Activated T-helper 1 cell treated with anti-CD3 and anti-CD28 coated beads, Interleukin-2, amount 50 U/mL, for 16 hours (primary cell): ENCODE results near the gene RCHY1.
"Not testable (repeated sequence)": the region's sequence is repeated elsewhere in the genome, so short reads cannot be mapped to it uniquely, and the experiment has no call there.

Source experiments
- DNase-seq, 2 donors: peaks; one replicate each; pipeline ENCODE4 v3.0.0-alpha.2; 2020; ENCODE audit warnings: low read depth in 1 of 2, low spot score in 1 of 2

RCHY1 gene

GRCh38 chr4:75514131-75514948 lies at the start of gene RCHY1, which contains the start of gene THAP6:
TSS of gene RCHY1 (minus strand) at chr4:75514403. CDS start at chr4:75514286, 117 bp downstream.
TSS of gene THAP6 (plus strand) at chr4:75514473. CDS start at chr4:75515453, 980 bp downstream.
- DNase-seq: peak; percentile 81 to 88

- DNase-seq: no peak
Measured at GRCh38 chr4:75561789-75562188, 47.6 kb upstream of the RCHY1 start.

GRCh38 chr4:75557696-75558095 lies 43.5 kb upstream of the RCHY1 start:
- no peak for DNase-seq

- DNase-seq: no peak
Measured at GRCh38 chr4:75555294-75556164, 41.3 kb upstream of the RCHY1 start, which contains the start of gene ODAPH. TSS of gene ODAPH (plus strand) at chr4:75556066. CDS start at chr4:75556083, 17 bp downstream.

- DNase-seq: no peak
Measured at GRCh38 chr4:75552452-75552851, 38.2 kb upstream of the RCHY1 start.

- DNase-seq: no peak
Measured at GRCh38 chr4:75549019-75549418, 34.8 kb upstream of the RCHY1 start.

GRCh38 chr4:75547647-75548387 lies 33.6 kb upstream of the RCHY1 start:
- no peak for DNase-seq

GRCh38 chr4:75545526-75545925 lies 31.3 kb upstream of the RCHY1 start:
- DNase-seq: no peak

GRCh38 chr4:75544870-75545269 lies 30.7 kb upstream of the RCHY1 start:
- DNase-seq: no peak

GRCh38 chr4:75544220-75544619 lies 30.0 kb upstream of the RCHY1 start:
- not testable (repeated sequence) for DNase-seq

GRCh38 chr4:75542824-75543223 lies 28.6 kb upstream of the RCHY1 start:
- no peak for DNase-seq

- DNase-seq: not testable (repeated sequence)
Measured at GRCh38 chr4:75537308-75537707, 23.1 kb upstream of the RCHY1 start.

- not testable (repeated sequence) for DNase-seq
Measured at GRCh38 chr4:75533926-75534325, 19.7 kb upstream of the RCHY1 start.

- DNase-seq: not testable (repeated sequence)
Measured at GRCh38 chr4:75533339-75533887, 19.2 kb upstream of the RCHY1 start.

- DNase-seq: not testable (repeated sequence)
Measured at GRCh38 chr4:75531536-75532143, 17.4 kb upstream of the RCHY1 start.

- DNase-seq: no peak
Measured at GRCh38 chr4:75530556-75531322, 16.5 kb upstream of the RCHY1 start.

GRCh38 chr4:75527482-75527881 lies 13.3 kb upstream of the RCHY1 start:
- DNase-seq: no peak

GRCh38 chr4:75525910-75526309 lies 11.7 kb upstream of the RCHY1 start:
- DNase-seq: no peak

- no peak for DNase-seq
Measured at GRCh38 chr4:75525086-75525485, 10.9 kb upstream of the RCHY1 start.

- DNase-seq: not testable (repeated sequence)
Measured at GRCh38 chr4:75519452-75519851, 5.2 kb upstream of the RCHY1 start.
